Neural cell (in vitro differentiated cells): ENCODE data around the gene SLC37A1. TPM values are rescaled to one million over a fixed set of nuclear protein-coding genes. Genes with fewer than 3 reads are reported as not detected.

Experiments
- H2AFZ ChIP-seq: fragments of 200-600, 300-800 bp; sonication (generic), shearing (Covaris generic); 2 replicates; pipeline ENCODE4 v1.6.0; 2014; ENCODE audit warnings: low read depth, mild to moderate bottlenecking, antibody characterized with exemption, low read length, moderate library complexity
- H3F3A ChIP-seq: fragments of 200-600 bp; shearing (Covaris generic); 2 replicates; pipeline ENCODE4 v1.6.1; 2016; ENCODE audit warnings: mild to moderate bottlenecking, moderate library complexity, mixed read lengths, antibody characterized with exemption, low read length; ENCODE audit not compliant: insufficient read depth, poor library complexity, severe bottlenecking
- H3K27ac ChIP-seq: fragments of 200-600, 300-800 bp; sonication (generic), shearing (Covaris generic); 2 replicates; pipeline ENCODE4 v1.5.1; 2014; ENCODE audit warnings: mild to moderate bottlenecking, low read length, moderate library complexity
- H3K27me3 ChIP-seq: fragments of 300-800, 200-600 bp; sonication (generic), shearing (Covaris generic); 2 replicates; pipeline ENCODE4 v1.6.0; 2014; ENCODE audit warnings: mild to moderate bottlenecking, low read depth, low read length, moderate library complexity; ENCODE audit not compliant: insufficient read depth
- H3K36me3 ChIP-seq: fragments of 300-800, 200-600 bp; sonication (generic), shearing (Covaris generic); 2 replicates; pipeline ENCODE4 v1.5.1; 2014; ENCODE audit warnings: mild to moderate bottlenecking, antibody characterized with exemption, low read length, moderate library complexity; ENCODE audit not compliant: insufficient read depth
- H3K4me2 ChIP-seq: fragments of 300-800, 200-600 bp; sonication (generic), shearing (Covaris generic); 2 replicates; pipeline ENCODE4 v1.6.0; 2014; ENCODE audit warnings: mild to moderate bottlenecking, low read length
- H3K4me3 ChIP-seq: fragments of 300-800, 200-600 bp; sonication (generic), shearing (Covaris generic); 2 replicates; pipeline ENCODE4 v1.5.1; 2014; ENCODE audit warnings: mild to moderate bottlenecking, low read length, moderate library complexity
- H3K79me2 ChIP-seq: fragments of 200-600 bp; shearing (Covaris generic); replicated peaks from 2 replicates; pipeline ENCODE4 v1.6.0; 2014; ENCODE audit warnings: mild to moderate bottlenecking, low read length, moderate library complexity; ENCODE audit not compliant: insufficient read depth
- H3K9ac ChIP-seq: fragments of 300-800, 200-600 bp; sonication (generic), shearing (Covaris generic); 2 replicates; pipeline ENCODE4 v1.6.1; 2016; ENCODE audit warnings: mild to moderate bottlenecking, low read length, mixed read lengths
- H3K9me2 ChIP-seq: fragments of 200-600 bp; shearing (Covaris generic); 2 replicates; pipeline ENCODE4 v1.6.1; 2016; ENCODE audit warnings: mild to moderate bottlenecking, low read length, mixed read lengths; ENCODE audit not compliant: insufficient read depth
- H3K9me3 ChIP-seq: fragments of 200-600, 300-800 bp; sonication (generic), shearing (Covaris generic); 2 replicates; pipeline ENCODE4 v1.6.1; 2016; ENCODE audit warnings: mild to moderate bottlenecking, mixed run types, low read length, moderate library complexity, mixed read lengths
- H4K20me1 ChIP-seq: fragments of 200-600 bp; shearing (Covaris generic); 2 replicates; pipeline ENCODE4 v1.6.1; 2016; ENCODE audit warnings: mild to moderate bottlenecking, mixed run types; ENCODE audit not compliant: insufficient read depth
- EP300 ChIP-seq: fragments of 450-650 bp; conservative IDR thresholded peaks from 2 replicates; pipeline ENCODE4 v1.6.1; 2014; ENCODE audit warnings: antibody characterized with exemption, mild to moderate bottlenecking, moderate library complexity; ENCODE audit not compliant: poor library complexity, severe bottlenecking
- EZH2 ChIP-seq: fragments of 200-600, 300-800 bp; shearing (Covaris generic), sonication (generic); IDR thresholded peaks from 2 replicates; pipeline ENCODE4 v1.6.1; 2014; ENCODE audit warnings: antibody characterized with exemption, low read length, borderline replicate concordance, mild to moderate bottlenecking; ENCODE audit not compliant: insufficient read depth, poor library complexity, severe bottlenecking
- MXI1 ChIP-seq: fragments of 450-650 bp; conservative IDR thresholded peaks from 2 replicates; pipeline ENCODE4 v1.6.1; 2014; ENCODE audit warnings: antibody characterized with exemption, mild to moderate bottlenecking; ENCODE audit not compliant: poor library complexity, severe bottlenecking
- POLR2AphosphoS5 ChIP-seq: IDR thresholded peaks from 2 replicates; pipeline ENCODE4 v1.6.1; 2012
- RAD21 ChIP-seq: fragments of 450-650 bp; conservative IDR thresholded peaks from 2 replicates; pipeline ENCODE4 v1.6.1; 2014; ENCODE audit warnings: antibody characterized with exemption, mild to moderate bottlenecking, moderate library complexity
- SMC3 ChIP-seq: fragments of 450-650 bp; conservative IDR thresholded peaks from 2 replicates; pipeline ENCODE4 v1.6.1; 2014; ENCODE audit warnings: antibody characterized with exemption, mild to moderate bottlenecking, moderate library complexity; ENCODE audit not compliant: poor library complexity
- TAF1 ChIP-seq: IDR thresholded peaks from 2 replicates; pipeline ENCODE4 v1.6.1; 2012; ENCODE audit warnings: low read depth
- polyA plus RNA-seq: library from polyadenylated mRNA; depleted of rRNA; stranded (reverse); fragments of >200 nt; gene quantifications from 2 replicates; pipeline ENCODE4 v1.2.3, GENCODE V29; 2014
- TF ChIP-seq, protein P1 (sequence below): IDR thresholded peaks from 2 replicates; pipeline ENCODE4 v1.6.1; 2012; ENCODE audit warnings: borderline replicate concordance
- TF ChIP-seq, protein P2 (sequence below): fragments of 450-650 bp; IDR thresholded peaks from 2 replicates; pipeline ENCODE4 v1.5.1; 2014; ENCODE audit warnings: antibody characterized with exemption, mild to moderate bottlenecking, moderate library complexity; ENCODE audit not compliant: poor library complexity, severe bottlenecking

Gene SLC37A1
- polyA plus RNA-seq, 1 donor from 2014 or later, result 60.7 TPM

DNA sequence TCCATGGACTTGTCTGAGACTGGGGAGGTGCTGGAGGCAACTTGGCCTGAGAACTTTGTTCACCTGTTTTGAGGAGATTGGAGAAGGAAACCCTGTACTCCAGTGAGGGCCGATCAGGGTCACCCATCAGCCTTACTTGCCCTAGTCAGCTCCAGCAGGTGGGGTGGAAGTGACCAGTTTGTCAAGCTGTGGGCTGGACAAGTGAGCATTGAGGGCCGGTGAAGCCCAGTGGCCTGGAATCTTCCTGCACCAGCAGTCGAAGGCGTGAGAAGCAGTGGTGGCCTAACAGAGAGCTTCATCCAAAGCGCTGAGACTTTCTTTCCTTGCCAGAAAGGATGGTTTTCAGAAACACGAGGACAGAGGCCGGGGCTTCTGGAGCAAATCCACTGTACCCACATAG, 9.6 kb downstream of the SLC37A1 start:
- peaks cover 19% of the 10 kb centered on the region for H3K79me2 ChIP-seq
- no peaks in the 10 kb centered on the region for H3F3A ChIP-seq
- no peaks in the 10 kb centered on the region for H3K9me3 ChIP-seq
- H3K9me2 ChIP-seq, result no peaks in the 10 kb centered on the region
- no peak overlapping the region for H3K4me2 ChIP-seq
- no peaks in the 10 kb centered on the region for H4K20me1 ChIP-seq
- peaks cover 13% of the 10 kb centered on the region for H3K36me3 ChIP-seq
- H3K27me3 ChIP-seq, result no peaks in the 10 kb centered on the region
- no peak overlapping the region for H3K9ac ChIP-seq
- TF ChIP-seq, protein P1, sequence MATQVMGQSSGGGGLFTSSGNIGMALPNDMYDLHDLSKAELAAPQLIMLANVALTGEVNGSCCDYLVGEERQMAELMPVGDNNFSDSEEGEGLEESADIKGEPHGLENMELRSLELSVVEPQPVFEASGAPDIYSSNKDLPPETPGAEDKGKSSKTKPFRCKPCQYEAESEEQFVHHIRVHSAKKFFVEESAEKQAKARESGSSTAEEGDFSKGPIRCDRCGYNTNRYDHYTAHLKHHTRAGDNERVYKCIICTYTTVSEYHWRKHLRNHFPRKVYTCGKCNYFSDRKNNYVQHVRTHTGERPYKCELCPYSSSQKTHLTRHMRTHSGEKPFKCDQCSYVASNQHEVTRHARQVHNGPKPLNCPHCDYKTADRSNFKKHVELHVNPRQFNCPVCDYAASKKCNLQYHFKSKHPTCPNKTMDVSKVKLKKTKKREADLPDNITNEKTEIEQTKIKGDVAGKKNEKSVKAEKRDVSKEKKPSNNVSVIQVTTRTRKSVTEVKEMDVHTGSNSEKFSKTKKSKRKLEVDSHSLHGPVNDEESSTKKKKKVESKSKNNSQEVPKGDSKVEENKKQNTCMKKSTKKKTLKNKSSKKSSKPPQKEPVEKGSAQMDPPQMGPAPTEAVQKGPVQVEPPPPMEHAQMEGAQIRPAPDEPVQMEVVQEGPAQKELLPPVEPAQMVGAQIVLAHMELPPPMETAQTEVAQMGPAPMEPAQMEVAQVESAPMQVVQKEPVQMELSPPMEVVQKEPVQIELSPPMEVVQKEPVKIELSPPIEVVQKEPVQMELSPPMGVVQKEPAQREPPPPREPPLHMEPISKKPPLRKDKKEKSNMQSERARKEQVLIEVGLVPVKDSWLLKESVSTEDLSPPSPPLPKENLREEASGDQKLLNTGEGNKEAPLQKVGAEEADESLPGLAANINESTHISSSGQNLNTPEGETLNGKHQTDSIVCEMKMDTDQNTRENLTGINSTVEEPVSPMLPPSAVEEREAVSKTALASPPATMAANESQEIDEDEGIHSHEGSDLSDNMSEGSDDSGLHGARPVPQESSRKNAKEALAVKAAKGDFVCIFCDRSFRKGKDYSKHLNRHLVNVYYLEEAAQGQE, result no peak
- TF ChIP-seq, protein P2, sequence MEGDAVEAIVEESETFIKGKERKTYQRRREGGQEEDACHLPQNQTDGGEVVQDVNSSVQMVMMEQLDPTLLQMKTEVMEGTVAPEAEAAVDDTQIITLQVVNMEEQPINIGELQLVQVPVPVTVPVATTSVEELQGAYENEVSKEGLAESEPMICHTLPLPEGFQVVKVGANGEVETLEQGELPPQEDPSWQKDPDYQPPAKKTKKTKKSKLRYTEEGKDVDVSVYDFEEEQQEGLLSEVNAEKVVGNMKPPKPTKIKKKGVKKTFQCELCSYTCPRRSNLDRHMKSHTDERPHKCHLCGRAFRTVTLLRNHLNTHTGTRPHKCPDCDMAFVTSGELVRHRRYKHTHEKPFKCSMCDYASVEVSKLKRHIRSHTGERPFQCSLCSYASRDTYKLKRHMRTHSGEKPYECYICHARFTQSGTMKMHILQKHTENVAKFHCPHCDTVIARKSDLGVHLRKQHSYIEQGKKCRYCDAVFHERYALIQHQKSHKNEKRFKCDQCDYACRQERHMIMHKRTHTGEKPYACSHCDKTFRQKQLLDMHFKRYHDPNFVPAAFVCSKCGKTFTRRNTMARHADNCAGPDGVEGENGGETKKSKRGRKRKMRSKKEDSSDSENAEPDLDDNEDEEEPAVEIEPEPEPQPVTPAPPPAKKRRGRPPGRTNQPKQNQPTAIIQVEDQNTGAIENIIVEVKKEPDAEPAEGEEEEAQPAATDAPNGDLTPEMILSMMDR, result no peak
- TF ChIP-seq TAF1, result no peak
- no peak for TF ChIP-seq POLR2AphosphoS5
- no peak for TF ChIP-seq EZH2
- no peak for TF ChIP-seq MXI1
- H2AFZ ChIP-seq, result no peak overlapping the region
- peak overlapping the region; percentile 74 for H3K27ac ChIP-seq
- no peak overlapping the region for H3K4me3 ChIP-seq

DNA sequence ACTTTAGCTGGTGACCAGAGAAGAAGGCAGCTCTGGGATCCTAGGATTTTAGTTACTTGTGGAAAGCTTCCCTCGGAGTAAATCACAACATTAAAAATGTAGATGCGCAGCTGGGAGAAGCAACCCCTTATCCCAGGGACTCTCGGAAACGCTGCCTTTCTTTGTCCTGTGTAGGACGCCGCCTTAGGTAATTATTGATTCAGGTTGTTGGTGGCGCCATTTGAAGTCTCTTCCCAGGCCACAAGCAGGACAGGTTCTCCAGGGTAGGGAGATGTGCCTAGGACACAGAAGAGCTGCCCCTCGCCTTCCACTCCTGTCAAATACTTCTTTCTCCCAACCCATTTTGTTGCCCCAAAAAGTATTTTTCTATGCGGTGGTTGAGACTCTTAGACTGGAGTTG, 10.3 kb downstream of the SLC37A1 start:
- H3K27me3 ChIP-seq, result no peaks in the 10 kb centered on the region
- TF ChIP-seq POLR2AphosphoS5 (no peak), TAF1 (no peak), SMC3 (no peak), EZH2 (no peak), RAD21 (no peak), MXI1 (no peak), EP300 (no peak)
- TF ChIP-seq, protein P1, result no peak
- TF ChIP-seq, protein P2, result no peak
- peak overlapping the region; percentile 54 for H3K9ac ChIP-seq
- H4K20me1 ChIP-seq, result no peaks in the 10 kb centered on the region
- H3K79me2 ChIP-seq, result peaks cover 20% of the 10 kb centered on the region
- no peaks in the 10 kb centered on the region for H3F3A ChIP-seq
- peak overlapping the region; percentile 62 for H3K4me2 ChIP-seq
- H3K36me3 ChIP-seq, result peaks cover 11% of the 10 kb centered on the region
- no peaks in the 10 kb centered on the region for H3K9me2 ChIP-seq
- peak overlapping the region; percentile 7 for H2AFZ ChIP-seq
- peak overlapping the region; percentile 62 for H3K4me3 ChIP-seq
- H3K27ac ChIP-seq, result peak overlapping the region; percentile 74
- H3K9me3 ChIP-seq, result no peaks in the 10 kb centered on the region
